ENCODE data around the gene COG7.

DNA sequence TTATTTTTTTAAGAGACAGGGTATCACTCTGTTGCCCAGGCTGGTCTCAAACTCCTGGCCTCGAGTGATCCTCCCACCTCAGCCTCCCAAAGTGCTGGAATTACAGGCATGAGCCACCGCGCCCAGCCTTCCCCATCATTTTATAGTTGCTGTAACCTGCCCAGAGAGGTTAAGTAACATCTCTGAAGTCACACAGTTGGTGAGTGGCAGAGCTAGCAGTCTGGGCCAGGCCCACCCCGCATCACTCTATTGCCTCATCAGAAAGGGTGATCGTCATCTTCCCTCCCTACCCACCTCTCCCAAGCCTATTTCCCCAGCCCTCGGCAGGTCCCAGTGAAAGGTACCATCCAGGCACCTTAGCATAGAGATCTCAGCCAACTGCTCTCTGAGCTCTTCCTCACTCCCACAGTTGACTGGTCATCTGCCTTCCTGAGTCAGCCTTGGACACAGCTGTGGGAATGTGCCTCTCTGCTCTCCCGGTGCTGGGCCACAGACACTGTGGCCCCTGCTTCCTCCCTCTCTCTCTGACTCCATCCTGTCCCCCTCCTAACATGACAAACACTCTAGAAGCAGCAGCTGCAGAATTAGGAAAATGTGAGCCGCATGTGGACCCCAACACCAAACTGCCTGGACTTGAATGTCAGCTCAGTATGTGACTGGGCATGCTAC is 93.8 kb downstream of the COG7 start:
- TF ChIP-seq, protein P1, sequence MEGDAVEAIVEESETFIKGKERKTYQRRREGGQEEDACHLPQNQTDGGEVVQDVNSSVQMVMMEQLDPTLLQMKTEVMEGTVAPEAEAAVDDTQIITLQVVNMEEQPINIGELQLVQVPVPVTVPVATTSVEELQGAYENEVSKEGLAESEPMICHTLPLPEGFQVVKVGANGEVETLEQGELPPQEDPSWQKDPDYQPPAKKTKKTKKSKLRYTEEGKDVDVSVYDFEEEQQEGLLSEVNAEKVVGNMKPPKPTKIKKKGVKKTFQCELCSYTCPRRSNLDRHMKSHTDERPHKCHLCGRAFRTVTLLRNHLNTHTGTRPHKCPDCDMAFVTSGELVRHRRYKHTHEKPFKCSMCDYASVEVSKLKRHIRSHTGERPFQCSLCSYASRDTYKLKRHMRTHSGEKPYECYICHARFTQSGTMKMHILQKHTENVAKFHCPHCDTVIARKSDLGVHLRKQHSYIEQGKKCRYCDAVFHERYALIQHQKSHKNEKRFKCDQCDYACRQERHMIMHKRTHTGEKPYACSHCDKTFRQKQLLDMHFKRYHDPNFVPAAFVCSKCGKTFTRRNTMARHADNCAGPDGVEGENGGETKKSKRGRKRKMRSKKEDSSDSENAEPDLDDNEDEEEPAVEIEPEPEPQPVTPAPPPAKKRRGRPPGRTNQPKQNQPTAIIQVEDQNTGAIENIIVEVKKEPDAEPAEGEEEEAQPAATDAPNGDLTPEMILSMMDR (IDR thresholded peaks at IDR 0.05): no peak
- no peak for TF ChIP-seq TCF12 (IDR thresholded peaks at IDR 0.05)
- no peak for TF ChIP-seq POLR2AphosphoS5 (IDR thresholded peaks at IDR 0.05; ENCODE audit: low read depth, low read length)
- TF ChIP-seq GATA2 (CRISPR knock-in tag; IDR thresholded peaks at IDR 0.05): no peak
- no peak for TF ChIP-seq TAF1 (IDR thresholded peaks at IDR 0.05; ENCODE audit: borderline replicate concordance, low read depth, low read length)
- TF ChIP-seq EP300 (IDR thresholded peaks at IDR 0.05; ENCODE audit: borderline replicate concordance in 1 of 2, low read depth in 1 of 2, low read length in 1 of 2): no peak
- TF ChIP-seq CHD2 (IDR thresholded peaks at IDR 0.05; ENCODE audit: low read length, partially characterized antibody): no peak
- TF ChIP-seq EZH2phosphoT487 (IDR thresholded peaks at IDR 0.05; ENCODE audit: borderline replicate concordance, low read depth): no peak
